HG03039 (cell line): ENCODE data around the gene EGFL8.
"Not testable (repeated sequence)": the region's sequence is repeated elsewhere in the genome, so short reads cannot be mapped to it uniquely, and the experiment has no call there.

Experiments used
- ATAC-seq: cut with Tn5 transposase; IDR thresholded peaks from one replicate; pipeline ENCODE4 v1.9.1; 2021; ENCODE audit warnings: mild to moderate bottlenecking, moderate library complexity; ENCODE audit not compliant: unreplicated experiment

Gene EGFL8

DNA sequence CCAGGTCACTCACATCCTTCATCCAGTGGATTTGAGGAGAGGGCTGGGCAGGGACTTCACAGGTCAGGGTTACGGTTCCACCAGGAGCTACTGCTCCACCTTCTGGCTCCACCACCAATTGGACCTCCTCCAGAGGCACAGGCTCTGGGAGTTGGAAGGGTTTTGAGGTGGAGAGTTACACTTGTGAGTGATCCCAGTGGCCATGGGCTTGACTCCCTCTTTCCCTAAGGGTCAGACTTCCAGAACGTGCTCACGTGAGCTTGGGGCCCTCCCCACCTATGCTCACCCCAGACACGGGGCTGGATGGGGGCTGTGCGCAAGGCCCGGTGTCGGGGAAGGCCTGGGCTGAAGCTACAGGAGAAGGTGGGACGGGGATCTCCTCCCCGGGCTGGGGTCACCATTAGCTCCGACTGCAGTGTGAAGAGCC lies 18.2 kb downstream of the EGFL8 start:
- ATAC-seq: no peak

DNA sequence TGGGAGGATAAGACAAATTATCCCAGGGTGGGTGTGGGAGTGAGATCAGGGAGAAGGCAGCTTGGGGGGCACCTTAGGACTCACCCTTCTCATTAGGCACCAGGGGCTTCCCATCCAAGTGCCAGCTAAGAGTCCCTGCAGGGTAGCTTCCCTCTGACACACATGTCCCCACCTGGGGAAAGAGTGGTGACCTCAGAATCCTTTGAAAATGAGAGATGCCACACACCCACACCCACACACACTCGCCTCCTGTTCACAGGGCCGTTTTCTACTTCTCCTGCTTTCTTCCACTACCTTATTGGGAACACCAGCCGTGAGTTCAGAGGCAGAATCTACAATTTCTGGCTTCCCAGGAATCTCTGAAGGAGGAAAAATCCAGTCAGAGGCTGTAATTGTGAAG lies 18.6 kb downstream of the EGFL8 start:
- ATAC-seq: no peak

DNA sequence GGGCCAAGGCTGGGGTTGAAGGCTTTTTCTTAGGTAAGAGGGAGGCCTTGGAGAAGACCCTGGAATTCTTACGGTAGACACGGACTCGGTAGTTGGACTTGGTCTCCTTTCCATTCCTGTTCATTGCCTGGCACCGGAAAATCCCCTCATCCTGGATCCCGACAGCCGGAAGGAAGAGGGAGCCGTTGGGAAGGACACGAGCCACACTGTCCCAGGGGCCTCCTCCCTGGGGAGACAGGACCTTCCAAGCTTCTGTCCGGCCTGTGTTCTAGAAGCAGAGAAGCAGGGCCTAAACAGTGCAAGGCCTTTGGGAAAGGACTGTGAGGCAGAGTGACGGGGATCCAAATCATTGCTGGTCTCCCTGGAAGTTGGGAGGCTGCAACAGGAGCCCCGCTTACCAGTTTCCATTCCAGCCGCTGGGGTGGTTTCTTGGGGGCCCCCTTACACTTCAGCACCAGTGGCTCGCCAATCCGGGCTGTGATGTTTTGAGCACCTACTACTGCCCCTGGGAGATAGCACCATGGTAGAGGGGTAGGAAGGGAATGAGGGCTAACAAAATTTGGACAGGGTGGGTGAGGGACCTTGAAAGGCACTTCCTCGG lies 19.2 kb downstream of the EGFL8 start:
- ATAC-seq: no peak

DNA sequence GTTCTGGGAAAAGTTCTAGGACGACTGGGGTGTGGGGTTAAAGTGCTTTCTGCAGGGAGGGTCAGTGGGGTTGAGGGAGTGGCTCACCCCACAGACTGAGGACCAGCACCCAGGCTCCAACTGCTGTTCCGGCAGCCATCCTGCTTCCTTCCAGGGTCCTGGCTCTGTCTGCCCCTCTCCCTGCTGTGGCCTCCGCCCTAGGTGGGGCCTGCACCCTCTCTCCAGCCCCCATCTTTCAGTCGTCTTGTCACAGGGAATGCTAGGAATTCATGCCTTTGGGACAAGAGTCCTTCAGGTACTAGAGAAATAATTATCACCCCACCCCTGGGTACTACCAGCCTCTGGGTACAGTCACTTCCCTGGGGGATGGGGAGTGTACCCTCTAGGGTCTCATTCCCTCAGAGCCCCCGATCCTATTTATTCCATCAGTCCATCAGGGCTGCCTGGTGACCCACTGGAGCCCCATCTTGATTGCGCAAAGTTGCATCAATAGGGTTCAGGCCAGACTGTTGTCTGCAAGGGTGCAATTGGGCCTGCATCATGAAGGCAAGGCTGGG lies 19.8 kb downstream of the EGFL8 start, which contains the start of gene AGER:
AGER (minus strand) TSS at position 170 of the 557 bp plus-strand sequence; CDS start at position 139, 31 bp downstream.
- ATAC-seq: no peak

DNA sequence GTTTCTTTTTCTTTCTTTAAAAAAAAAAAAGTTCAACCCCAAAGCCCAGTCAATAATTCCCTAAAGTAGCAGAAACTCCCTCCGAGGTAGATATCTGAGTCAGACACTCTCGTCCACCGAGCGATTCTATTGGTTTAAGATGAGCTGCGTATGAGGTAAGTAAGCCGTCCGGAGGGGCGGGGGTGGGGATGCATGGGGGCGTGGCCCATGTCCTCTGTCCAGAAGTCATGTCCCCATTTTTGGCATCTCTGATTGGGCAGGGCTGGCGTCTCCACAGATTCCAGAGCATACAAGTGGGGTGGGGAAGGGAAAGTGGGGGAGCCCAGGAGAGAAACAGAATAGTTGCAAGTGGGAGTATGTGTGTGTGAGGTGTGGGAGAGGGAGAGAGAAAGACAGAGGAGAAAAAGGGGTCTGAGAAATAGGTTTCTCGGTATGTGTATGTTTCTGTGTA lies 21.3 kb downstream of the EGFL8 start:
- ATAC-seq: not testable (repeated sequence)

DNA sequence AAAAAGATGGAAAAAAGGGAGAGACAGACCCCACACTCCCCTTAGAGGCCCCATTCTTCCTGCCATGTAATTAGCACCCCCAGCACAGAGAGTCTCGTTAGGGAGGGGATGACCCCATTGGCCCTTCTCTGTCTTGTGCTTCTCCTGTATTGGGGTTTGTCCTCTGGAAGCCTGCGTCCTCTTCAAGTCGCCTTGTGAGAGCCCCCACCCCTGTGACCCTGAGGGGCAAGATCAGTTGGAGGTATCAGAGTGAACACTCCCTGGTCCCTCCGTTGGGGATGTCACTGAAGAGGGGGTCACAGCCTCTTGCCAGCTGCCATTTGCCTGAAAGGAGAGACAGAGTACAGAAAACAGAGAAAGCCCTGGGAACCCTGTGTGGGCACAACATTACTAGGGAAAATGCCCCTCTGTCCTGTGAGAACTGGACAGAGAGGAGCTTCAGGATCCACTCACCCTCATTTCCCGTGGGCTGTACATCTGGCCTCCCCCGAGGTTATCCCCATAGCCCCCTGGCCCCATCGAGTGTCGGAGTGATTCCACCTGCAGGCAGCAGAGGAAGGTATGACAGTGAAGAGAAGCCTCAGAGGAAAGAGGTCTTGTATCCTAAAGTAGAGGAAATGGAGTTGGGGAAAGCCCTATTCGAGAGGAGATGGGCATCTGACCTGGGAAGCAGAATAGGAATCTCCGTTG lies 21.9 kb downstream of the EGFL8 start:
- not testable (repeated sequence) for ATAC-seq

DNA sequence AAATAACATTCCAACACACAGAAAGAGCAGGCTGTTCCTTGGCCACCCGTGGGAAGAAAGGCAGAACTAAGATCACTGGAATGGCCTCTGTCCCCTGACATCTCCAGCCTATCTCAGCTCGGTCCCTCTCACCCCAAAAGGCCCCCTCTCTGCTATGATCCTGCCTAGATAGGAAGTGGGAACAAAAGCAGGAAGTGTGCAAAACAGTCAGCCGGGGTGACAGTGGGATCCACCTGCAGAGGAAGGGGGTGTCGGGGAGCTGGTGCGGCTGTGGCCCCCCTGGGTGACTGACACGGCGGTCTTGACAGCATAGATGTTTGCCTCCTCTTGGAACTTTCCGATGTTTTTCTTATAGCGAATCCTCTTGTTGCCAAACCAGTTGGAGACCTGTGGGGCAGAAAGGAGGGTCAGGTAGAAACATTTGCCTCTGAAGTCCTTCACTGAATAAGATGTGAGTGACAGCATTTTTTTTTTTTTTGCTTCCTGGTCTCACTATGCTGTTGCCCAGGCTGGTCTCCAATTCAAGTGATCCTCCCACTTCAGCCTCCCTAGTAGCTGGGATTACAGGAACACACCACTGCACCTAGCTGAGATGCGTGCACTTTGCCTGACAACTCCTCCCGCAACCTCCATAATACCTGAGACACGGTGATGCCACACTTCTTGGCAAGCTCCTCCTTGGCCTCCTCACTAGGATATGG lies 22.8 kb downstream of the EGFL8 start:
- ATAC-seq: no peak

DNA sequence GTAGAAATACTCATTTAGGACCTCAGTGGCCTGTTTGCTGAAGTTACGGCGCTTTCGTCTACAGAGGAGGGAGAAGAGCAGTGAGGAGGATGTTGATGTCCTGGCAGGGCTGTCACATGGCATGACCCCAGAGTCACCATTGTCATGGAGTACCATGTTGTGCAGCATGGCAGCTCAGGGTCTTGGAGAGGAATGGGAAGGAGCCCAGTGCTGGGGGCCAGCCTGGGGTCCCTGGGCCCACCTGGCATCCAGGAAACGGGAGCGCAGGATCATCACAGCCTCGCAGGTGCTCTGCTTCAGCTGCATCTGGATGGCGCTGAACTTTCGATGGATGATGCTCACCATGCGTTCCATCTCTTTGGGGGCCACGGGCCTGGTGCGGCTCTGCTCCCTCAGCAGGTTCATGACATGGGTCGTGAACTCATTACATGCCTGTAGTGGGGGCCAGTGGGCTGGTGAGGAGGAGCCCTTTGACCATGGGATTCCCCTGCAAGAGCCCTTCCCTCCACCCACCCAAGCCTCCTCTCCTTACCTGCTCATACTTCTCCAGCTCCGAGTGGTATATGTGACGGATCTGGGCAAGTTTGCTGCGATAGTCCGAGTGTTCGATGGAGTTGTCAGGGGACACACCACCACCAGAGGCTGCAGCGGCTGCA lies 23.5 kb downstream of the EGFL8 start:
- not testable (repeated sequence) for ATAC-seq

DNA sequence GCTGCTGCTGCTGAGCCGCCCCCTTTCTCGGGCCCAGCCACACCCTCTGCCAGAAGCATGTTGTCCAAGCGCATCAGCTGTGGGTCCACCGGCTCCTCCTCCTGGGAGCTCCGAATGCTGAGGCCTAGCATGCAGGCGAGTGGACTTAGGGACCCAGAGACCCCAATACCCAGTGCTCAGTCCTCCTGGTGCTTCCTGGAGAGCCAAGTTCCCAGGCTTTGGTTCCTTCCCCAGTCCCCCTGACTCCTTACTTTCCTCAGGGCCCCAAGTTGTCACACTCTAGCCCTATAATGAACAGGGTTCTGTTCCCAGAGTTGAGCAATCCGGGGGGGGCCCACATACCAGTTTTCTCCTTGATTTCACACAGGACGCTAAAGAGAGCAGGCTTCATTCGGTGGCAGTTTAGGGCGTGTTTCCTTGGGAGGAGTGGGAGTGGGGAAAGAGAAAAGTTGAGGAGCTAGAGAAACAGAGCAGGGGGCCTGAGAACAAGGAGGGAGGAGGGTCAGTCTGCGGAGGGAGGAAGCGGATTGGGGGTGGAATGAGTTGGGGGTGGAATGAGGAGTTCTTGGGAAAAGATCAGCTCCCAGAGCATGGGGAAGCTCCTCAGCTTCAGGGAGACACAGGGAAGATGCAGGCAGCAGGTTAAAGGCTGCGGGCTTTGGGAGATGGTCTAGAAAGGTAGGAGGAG lies 24.1 kb downstream of the EGFL8 start:
- ATAC-seq: no peak

DNA sequence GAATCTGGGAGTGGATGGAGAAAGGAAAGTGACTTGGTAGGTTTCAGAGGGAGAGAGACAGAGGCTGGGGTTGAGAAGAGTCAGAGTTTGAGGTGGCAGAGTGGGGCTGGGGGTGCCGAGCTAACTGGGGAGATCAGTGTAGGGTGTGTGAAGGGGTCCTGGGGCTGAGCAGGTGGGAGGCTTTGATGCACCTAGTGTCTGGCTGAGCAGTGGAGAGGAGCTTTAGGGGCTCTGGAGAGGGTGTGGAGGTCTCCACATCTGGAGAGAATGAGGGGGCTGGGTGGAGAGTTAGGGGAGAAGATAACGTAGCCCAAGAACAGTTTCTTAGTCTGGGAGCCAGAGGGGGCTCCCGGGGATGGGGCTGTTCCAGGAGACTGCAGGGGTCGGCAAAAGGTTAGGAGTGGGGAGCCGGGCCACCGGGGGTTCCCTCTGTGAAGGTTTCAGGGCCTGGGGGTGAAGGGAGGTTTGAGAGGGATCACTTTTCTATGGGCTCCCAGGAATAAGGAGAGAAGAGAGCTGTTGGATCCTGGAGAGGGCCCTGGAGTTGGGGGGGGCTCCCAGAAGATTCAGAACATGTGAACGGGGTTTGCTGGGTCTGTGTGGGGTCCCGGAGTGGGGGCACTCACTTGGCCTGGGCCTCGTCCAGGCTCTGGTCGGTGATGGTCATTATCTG lies 24.8 kb downstream of the EGFL8 start:
- ATAC-seq: no peak

DNA sequence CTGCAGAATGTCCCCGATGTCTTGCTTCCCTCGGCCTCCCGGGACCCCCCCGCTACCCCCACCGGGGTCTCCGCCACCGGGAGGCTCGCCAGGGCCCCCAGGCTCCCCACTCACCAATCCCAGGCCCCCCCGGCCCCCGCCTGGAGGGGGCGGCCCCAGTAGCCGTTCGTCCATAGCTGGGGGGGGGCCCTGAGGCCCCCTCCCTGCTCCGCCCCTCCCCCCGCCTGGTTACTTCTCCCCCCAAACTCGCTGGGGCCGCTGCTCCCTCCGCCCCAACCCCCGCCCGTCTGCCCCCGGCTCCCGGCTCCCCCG lies 25.3 kb downstream of the EGFL8 start:
- ATAC-seq: no peak

DNA sequence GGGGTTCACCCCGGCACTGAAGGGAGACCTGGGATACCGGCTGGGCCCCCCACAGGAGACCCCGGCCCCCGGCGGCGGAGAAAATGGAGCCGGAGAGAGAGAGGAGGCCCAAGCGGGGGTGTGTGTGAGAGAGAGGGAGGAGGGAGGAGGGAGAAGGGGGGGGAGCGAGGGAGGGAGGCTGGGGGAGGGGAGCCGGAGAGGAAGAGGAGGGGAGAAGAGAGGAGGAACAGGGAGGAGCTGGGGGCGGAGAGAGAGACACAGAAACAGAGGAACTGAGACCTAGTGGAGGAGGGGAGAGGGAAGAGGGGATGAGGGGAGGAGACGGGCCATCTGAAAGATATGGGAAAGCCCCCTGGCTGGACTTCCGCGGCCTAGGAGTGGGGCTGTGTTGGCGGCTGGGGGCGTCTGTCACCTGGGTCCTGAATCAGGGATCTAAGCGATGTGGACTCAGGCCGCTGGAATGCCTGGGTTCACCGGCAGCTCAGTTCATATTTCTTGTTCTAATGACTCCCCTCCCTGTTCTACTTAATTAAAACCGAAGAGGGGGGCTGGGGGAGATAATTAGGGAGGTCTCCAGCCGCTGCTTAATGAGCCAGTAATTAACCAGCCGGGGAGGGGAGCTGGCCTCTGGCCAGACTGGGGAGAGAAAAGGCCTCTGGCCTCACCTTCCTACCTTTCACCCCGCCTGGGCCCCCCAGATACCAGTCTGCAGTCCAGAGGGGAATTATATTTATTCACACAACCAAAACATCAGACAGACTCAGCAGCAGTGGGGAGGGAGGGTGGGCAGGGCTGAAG lies 25.9 kb downstream of the EGFL8 start, which contains the start of gene PBX2:
PBX2 (minus strand) TSS at position 149 of the 798 bp plus-strand sequence. CDS start 287 bp downstream, outside the sequence.
- peak; percentile 43 for ATAC-seq

DNA sequence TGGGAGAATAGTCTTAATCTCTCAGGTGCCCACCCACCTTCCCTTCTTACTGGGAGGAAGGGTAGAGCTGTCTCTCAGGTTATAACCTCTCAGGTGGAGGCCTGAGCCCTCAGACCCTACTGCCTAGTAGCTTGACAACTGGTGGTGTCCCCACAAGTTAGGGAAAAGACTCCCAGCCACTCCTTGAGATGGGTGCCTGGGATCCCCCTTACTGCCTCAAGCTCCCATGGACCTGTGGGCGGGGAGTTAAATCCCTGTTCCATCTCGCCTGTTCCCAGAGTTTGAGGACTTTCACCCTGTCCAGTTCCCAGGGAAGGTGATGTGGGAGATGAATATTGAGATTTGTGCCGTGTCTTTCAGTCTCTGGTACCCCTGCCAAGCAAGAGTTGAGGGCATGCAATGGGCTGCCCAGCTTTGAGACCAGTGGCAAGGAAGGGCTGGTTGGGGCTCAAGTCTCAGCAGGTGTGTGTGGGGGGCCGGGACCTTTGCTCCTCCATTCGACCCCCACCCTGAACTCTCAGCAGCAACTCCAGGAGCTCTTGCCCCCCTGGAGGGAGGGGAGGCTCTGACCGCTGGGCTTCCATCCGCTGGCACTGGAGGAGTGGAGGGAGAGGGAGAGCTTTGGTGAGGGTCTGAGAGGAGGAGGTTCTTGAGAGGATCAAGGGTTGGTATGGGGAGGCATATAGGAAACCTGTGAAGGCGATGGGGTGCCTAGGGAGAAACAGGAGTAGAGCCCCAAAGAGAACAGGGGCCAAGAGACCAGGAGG lies 26.7 kb downstream of the EGFL8 start:
- no peak for ATAC-seq

DNA sequence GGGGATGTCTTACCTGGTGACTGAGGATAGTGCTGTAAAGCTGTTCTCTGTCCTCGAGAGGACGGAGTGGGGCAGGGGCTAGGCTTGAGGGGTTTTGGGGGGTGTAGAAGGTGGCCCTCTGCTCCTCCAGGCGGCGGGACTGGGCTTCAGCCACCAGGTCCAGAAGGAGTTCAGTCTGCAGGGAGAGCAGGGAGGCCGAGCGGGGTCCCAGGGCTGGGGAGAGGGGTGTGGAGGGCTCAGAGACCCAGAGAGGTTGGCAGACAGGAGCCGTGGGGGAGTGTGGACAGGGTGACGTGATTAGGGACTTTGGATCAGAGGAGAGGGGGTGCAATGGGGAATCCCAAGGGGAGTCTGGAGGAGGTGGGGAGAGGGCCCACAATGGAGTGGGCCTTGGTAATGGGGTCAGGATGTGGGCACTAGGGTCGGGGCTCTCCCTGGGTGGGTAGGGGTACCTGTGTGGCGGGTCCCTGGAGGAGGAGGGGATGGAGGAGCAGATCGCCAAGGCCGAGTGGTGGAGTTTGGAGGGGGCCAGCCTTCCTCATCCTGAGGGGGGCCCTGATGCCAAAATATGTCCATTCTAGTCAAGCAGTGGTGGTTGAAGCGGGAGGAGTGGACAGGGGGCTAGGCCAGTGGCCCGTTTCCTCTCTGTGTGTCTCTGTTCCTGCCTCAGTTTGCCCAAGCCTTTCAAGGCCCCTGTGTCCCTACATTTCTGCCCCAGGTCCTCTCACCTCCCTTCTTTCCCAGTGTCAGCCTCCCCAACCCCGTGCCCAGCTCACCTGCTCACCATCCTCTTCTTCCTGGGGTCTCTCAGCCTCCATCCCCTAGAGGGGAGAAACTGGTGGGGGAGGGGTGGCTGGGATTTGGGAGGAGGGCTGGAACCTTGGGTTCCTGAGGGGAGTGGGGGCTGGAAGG lies 27.6 kb downstream of the EGFL8 start:
- ATAC-seq: no peak

DNA sequence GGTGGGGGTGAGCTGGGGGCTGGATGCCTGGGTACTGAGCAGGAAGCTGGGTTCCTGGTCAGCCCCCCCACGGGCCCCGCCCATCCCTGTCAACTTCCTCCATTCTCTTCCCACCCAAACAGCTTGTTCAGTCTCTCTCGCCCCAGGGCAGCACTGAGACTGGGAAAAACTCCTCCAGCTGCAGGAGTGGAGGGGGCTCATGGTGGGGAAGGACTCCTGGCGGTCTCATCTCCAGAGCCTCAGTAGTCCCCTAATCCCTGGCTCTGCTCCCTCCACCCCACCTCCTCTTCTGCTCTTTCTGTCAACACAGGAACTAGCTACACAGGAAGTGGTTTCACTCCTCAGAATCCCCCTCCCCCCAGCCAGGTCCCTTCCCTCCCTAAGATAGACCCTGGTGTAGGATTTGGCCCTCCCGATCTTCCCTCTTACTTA lies 28.2 kb downstream of the EGFL8 start, which contains the start of gene GPSM3:
GPSM3 (minus strand) TSS at position 36 of the 432 bp plus-strand sequence. CDS start 130 bp downstream, outside the sequence.
- ATAC-seq: no peak

DNA sequence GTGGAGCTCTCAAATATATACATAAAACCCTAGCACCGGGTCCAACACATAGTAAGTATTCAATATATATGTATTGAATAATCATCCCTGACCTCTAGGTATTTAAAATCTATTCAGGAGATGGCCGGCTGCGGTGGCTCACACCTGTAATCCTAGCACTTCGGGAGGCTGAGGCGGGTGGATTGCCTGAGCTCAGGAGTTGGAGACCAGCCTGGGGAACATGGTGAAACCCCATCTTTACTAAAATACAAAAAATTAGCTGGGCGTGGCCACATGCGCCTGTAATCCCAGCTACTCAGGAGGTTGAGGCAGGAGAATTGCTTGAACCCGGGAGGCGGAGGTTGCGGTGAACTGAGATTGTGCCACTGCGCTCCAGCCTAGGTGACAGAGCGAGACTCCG lies 28.7 kb downstream of the EGFL8 start:
- not testable (repeated sequence) for ATAC-seq

DNA sequence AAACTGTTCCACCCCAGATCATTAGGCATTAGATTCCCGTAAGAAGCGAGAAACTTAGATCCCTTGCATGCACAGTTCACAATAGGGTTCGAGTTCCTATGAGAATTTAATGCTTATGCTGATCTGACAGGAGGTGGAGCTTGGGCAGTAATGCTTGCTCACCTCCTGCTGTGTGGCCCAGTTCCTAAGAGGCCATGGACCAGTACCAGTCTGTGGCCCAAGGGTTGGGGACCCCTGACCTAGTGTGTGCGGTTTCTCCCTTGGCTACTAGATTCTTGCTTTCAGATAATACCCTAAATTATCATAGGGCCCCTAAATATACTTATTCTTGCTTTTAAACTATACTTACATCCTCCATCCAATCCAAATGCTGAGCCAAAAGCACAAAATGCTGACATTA lies 30.0 kb downstream of the EGFL8 start:
- ATAC-seq: no peak
